ENCODE measurements around the gene STK16.

STK16 gene

DNA sequence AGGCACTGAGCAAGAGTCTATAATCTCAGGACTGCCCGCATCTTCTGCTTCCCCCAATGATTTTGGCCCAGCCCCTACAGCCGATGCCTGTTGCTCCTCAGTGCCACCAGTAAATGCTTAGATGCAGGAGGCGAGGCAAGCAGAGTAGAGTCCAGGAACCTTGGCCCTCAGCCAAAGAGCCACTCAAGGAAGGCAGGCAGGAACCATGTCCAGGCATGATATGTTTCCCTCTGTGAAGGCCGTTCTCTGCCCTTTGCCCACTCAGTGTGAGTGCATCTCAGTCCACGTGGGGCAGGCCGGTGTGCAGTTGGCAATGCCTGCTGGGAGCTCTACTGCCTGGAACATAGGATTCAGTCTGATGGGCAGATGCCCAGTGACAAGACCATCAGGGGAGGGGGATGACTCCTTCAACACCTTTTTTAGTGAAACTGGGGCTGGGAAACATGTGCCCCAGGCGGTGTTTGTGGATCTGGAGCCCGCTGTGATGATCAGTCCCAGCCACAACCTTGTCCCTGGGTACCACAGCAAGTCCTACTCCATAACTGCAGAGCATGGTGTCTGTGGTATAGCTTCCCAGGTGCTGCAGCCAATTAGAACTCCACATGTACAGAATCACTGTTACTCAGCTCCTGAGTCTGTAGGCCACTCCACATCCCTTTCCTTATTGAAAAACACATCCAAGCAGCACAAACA, 24.2 kb downstream of the STK16 start:
- no peak for DNase-seq (ENCODE audit: low read depth, low spot score)

- DNase-seq (ENCODE audit: low read depth, low spot score) = no peak
Observed at GRCh38 chr2:219270055-219270372, 24.7 kb downstream of the STK16 start.

DNA sequence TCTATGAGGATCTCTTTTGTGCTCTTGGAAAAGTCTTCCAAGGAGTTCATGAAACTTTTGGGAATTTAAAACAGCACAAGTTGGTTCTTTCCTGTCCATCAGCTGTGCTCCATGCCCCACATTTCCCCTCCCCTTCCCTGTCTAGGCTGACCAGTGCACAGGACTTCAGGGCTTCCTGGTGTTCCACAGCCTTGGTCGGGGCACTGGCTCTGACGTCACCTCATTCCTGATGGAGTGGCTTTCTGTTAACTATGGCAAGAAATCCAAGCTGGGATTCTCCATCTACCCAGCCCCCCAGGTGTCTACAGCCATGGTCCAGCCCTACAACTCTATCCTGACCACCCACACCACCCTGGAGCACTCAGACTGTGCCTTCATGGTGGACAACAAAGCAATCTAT, 25.7 kb downstream of the STK16 start:
- no peak for DNase-seq (ENCODE audit: low read depth, low spot score)

DNA sequence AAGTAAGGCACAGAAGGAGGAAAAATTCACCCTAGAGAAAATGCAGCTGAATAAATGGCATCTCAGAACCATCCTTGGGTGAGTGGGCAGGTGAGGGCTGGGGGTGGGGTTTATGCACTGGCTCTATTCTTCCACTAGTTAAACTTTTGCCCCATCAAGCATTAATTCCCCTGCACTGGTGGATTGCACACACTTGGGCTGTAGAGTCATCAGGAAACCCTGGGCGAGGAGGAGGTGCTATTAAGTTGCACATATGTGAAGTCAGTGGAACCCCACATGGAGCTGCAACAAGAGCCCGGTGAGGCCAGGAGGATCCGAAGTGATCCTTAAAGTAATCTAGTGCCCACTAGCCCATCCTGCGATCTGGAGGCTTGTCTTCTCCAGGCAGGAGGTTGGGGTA, 27.1 kb downstream of the STK16 start:
- DNase-seq (ENCODE audit: low read depth, low spot score) = no peak

DNA sequence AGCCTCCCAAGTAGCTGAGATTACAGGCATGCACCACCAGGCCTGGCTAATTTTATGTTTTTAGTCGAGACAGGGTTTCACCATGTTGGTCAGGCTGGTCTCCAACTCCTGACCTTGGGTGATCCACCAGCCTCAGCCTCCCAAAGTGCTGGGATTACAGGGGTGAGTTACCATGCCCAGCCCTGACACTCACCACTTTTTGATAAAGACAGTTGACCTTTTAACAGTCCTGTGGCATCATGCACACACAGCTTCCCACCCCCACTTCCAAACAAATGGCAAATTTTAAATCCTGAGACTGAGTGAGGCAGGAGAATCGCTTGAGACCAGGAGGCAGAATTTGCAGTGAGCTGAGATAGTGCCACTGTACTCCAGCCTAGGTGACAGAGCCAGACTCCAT, 27.7 kb downstream of the STK16 start:
- DNase-seq (ENCODE audit: low read depth, low spot score) = no peak

DNA sequence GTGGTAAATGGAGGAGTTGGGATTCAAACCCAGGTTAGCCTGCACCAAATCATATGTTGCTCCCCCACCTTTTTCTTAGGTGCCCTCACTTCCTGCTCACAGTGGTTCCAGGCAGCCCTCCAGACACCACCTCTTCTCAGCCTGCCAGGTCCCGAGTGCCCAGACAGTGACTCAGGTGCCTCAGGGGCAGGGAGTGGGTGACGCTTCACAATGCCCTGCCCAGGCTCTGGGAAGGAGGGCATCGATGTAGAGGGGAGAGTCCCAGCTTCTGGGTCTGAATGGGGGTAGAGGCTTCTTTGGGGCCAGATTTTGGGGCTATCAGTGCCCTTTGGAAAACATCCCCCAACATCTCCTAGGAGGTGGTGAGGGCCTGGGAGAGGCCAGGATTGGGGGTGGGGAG, 28.7 kb downstream of the STK16 start:
- DNase-seq (ENCODE audit: low read depth, low spot score) = no peak

DNA sequence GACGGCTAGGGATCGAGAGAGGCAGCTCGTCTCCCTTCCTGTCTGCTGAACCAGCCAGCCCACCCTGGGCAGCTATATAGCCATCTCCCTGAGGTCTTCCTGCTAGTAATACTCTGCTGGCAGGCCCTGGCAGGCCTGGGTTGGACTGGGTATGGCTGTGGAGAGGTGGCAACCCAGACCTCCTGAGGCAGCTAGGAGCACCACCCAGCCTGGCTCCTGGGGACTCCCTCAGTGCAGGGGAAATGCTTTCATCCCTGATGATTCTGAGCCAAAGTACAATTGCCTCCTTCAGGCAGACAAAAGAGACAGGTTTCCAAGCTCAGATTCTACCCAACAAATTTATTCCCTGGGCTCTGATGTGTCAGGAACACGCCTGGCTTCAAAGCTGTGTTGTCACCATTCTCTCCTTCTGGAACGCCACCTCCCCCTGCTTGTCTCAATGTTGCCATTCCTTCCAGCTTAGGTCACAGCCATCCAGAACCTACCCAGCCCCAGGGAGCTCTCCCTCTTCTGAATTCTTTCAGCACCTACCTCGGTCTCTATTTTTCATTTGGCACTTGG, 29.2 kb downstream of the STK16 start:
- no peak for DNase-seq (ENCODE audit: low read depth, low spot score)

GRCh38 chr2:219277703-219278654, 32.7 kb downstream of the STK16 start:
- no peak for DNase-seq (ENCODE audit: low read depth, low spot score)

DNA sequence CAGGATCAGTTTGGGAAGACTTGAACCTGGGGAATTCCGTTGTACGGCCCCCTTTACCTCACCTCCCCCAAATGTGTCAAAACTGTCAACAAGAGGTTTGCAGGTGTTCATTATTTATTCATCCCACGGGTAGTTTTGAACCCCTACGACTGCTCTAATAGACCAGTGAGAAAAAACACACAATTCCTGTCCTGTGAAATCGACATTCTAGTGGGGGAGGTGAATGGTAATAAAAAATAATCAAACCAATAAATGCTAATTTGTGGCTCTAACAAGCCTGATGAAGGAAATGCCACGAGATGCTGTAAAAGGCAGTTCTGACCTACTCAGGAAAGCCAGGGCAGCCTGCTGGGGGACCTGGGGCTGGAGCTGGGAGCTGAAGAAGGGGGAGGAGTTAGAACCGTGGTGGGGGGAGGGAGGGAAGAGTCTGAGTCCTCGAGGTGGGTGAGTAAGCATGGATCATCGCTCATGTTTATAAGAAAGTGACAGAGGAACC, 33.4 kb downstream of the STK16 start:
- no peak for DNase-seq (ENCODE audit: low read depth, low spot score)

GRCh38 chr2:219279151-219279915, 34.1 kb downstream of the STK16 start, which contains the start of gene DNAJB2:
TSS of gene DNAJB2 (plus strand) at chr2:219279366. CDS start at chr2:219279834, 468 bp downstream.
- DNase-seq (ENCODE audit: low read depth, low spot score) = peak; percentile 78

DNA sequence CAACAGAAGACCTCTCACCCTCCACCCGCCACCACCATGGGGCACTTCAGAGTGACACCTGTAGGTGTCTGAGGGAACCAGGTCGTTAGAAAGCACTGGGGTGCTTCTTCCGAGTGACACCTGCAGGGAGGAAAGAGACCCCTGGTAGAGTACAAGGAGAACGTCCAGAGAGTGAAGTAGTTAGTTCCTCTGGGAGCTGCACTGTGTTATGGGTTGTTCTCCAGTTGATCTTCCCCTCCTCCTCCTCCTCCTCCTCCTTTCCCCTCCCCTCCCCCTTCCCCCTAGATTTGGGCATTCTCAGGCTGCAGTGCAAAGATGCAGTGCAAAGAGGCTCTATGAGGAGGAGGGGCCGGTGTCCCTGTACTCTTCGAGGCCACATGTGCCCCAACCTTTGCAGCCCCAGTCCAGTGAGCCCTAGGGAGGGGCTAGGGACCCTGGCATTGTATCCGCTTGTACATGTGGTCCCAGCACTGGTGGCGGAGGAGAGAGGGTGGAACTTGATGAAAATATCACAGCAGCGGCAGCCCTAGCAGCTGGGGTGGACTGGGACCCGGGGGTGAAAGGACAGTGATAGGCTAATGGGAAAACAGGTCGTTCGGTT, 34.7 kb downstream of the STK16 start:
- no peak for DNase-seq (ENCODE audit: low read depth, low spot score)

DNA sequence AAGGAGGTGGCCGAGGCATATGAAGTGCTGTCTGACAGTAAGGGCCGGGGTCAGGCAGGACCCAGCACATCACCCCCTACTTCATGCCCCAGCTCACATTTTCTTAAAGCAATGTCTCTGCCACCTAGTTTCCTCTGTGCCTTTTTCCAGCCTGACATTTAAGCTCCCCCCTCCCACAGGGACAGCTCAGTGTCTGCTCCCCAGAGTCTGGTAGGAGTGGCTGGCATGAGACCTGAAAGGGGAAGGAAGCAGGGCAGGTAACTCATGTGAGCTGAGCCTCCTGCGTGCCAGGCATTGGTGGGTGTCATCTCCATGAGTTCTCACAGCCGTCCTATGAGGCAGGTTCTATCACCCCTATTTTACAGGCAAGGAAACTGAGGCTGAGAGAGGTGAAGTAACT, 35.4 kb downstream of the STK16 start:
- no peak for DNase-seq (ENCODE audit: low read depth, low spot score)

DNA sequence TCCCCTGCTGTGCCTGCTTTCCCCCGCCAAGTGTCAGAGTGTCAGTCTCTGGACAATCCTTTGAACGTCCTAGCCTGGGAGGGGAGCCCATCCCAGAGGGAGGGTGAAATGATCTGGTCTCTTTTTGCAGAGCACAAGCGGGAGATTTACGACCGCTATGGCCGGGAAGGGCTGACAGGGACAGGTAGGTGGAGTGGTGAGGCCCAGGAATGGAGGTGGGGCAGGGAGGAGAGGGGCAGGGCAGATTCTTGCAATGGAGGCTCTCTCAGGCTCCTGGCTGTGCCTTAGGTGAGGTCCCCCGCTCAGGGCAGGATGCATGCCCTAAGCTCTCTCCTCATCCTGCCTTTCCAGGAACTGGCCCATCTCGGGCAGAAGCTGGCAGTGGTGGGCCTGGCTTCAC, 36.3 kb downstream of the STK16 start:
- no peak for DNase-seq (ENCODE audit: low read depth, low spot score)

DNA sequence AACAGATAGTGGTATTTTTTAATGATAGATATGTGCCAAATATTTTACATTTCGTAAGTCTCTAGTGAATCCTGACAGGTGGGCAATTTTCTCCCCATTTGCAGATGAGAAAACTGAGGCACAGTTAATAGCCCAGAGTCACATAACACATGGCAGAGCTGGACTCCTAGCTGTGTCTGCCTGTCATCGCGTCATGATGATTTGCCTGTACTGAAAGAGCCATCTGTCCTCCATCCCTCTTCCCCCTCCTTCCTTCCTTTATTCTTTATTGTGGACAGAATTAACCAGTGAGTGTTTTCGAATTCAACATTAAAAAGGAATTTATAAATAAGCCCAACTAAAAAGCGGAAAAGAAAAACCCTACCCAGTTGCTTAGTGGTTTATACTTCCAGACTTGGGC, 37.1 kb downstream of the STK16 start:
- no peak for DNase-seq (ENCODE audit: low read depth, low spot score)

DNA sequence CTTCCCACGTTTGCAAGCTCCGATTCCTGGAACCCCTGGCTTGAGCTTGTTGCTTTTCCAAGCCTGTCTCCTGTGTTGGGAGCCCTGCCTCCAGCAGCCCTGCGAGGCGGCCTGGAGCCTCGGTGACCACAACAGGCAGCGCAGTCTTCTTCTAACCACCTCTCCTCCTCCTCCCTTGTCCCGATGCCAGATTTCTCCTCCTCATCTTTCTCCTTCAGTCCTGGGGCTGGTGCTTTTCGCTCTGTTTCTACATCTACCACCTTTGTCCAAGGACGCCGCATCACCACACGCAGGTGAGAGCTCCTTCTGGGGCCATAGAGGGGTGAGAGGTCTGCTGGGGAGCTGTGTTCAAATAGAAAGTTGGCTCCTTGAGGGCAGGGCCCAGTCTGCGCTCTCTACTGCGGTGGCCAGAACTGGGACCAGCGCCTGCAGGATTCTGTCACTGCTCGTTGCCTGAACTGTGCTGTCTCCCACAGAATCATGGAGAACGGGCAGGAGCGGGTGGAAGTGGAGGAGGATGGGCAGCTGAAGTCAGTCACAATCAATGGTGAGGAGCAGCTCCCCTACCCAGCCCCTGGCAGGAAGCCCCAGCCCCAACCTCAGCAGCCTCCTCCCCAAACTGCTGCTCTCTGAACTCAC, 37.8 kb downstream of the STK16 start:
- DNase-seq (ENCODE audit: low read depth, low spot score) = no peak

GRCh38 chr2:219284501-219285372, 39.5 kb downstream of the STK16 start:
- DNase-seq (ENCODE audit: low read depth, low spot score) = no peak

DNA sequence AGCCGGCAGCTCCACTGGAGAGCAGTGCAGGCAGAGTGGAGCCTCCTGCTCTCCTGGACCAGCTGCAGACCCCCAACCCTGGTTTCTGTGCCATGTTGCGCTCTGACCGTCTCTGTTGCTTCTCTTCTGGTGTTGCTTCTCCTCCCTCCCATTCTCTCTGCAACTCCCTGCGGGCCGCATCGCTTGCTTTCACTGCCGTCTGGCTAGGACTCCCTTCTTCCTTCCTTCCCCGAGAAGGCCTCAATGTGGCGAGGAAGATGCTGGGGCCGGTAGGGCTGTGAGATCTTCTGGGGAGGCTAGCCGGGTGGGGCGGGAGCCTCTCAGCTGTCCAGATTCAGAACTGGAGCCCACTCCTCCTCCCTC, 40.1 kb downstream of the STK16 start:
- DNase-seq (ENCODE audit: low read depth, low spot score) = no peak

DNA sequence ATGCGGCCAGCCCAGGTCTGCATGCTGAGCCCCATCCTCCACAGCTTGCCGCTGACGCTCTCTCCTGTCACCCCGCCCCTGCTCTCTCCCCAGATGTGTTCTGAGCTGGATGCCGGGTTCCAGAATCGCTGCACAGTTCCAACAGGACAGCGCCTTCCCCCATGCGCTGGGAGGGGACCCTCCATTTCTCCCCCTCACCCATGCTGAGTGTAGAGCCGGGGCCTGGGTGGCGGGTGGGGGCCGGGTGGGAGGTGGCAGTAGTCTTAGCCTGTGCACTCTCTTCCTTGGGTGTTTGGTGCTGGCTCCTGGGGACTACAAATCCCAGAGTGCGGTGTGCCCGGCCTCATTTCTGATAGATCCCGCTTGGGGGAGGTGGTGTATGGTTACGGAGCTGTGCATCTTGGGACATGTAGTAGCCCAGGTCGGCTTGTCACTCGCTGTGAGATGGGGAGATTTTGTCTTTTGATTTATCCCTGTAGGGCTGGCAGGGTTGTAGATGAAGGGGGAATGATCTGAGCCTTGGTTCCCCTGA, 40.7 kb downstream of the STK16 start:
- no peak for DNase-seq (ENCODE audit: low read depth, low spot score)

GRCh38 chr2:219286436-219287115, 41.3 kb downstream of the STK16 start:
- DNase-seq (ENCODE audit: low read depth, low spot score) = no peak
